Measurements from ENCODE around the gene GABRE.

DNA sequence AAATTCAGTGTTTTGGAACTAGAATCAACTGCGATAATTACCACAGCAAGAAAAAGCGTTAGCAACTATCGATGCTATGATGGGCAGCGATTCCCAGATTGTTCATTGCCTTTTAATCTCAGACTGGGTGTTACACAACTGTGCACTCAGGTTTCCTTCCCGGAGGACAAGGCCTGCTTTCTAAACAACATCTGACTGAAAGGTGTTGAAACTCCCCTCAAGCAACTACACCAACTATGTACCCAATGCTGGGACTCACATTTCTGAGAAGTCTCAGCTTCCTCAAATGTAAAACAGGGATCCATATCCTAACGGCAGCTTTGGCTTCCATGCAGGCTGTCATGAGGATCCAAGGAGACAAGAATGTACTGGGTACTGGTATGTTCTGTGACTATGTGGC is 8.2 kb downstream of the GABRE start:
- TF ChIP-seq EP300 (conservative IDR thresholded peaks at IDR 0.05; ENCODE audit: poor library complexity, severe bottlenecking) (no peak), MXI1 (conservative IDR thresholded peaks at IDR 0.05; ENCODE audit: poor library complexity, severe bottlenecking) (no peak), TAF1 (IDR thresholded peaks at IDR 0.05; ENCODE audit: low read depth) (no peak)
- TF ChIP-seq, protein P1, sequence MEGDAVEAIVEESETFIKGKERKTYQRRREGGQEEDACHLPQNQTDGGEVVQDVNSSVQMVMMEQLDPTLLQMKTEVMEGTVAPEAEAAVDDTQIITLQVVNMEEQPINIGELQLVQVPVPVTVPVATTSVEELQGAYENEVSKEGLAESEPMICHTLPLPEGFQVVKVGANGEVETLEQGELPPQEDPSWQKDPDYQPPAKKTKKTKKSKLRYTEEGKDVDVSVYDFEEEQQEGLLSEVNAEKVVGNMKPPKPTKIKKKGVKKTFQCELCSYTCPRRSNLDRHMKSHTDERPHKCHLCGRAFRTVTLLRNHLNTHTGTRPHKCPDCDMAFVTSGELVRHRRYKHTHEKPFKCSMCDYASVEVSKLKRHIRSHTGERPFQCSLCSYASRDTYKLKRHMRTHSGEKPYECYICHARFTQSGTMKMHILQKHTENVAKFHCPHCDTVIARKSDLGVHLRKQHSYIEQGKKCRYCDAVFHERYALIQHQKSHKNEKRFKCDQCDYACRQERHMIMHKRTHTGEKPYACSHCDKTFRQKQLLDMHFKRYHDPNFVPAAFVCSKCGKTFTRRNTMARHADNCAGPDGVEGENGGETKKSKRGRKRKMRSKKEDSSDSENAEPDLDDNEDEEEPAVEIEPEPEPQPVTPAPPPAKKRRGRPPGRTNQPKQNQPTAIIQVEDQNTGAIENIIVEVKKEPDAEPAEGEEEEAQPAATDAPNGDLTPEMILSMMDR (IDR thresholded peaks at IDR 0.05; ENCODE audit: poor library complexity, severe bottlenecking) = no peak
- TF ChIP-seq, protein P2, sequence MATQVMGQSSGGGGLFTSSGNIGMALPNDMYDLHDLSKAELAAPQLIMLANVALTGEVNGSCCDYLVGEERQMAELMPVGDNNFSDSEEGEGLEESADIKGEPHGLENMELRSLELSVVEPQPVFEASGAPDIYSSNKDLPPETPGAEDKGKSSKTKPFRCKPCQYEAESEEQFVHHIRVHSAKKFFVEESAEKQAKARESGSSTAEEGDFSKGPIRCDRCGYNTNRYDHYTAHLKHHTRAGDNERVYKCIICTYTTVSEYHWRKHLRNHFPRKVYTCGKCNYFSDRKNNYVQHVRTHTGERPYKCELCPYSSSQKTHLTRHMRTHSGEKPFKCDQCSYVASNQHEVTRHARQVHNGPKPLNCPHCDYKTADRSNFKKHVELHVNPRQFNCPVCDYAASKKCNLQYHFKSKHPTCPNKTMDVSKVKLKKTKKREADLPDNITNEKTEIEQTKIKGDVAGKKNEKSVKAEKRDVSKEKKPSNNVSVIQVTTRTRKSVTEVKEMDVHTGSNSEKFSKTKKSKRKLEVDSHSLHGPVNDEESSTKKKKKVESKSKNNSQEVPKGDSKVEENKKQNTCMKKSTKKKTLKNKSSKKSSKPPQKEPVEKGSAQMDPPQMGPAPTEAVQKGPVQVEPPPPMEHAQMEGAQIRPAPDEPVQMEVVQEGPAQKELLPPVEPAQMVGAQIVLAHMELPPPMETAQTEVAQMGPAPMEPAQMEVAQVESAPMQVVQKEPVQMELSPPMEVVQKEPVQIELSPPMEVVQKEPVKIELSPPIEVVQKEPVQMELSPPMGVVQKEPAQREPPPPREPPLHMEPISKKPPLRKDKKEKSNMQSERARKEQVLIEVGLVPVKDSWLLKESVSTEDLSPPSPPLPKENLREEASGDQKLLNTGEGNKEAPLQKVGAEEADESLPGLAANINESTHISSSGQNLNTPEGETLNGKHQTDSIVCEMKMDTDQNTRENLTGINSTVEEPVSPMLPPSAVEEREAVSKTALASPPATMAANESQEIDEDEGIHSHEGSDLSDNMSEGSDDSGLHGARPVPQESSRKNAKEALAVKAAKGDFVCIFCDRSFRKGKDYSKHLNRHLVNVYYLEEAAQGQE (IDR thresholded peaks at IDR 0.05; ENCODE audit: borderline replicate concordance) = no peak

Measured in neural cell (in vitro differentiated cells).